IMR-90 (cell line): Measurements from ENCODE around the gene SLC15A3. TPM values are rescaled to one million over a fixed set of nuclear protein-coding genes. Genes with fewer than 3 reads are reported as not detected.

Experiments
- ATAC-seq: fragments of 200-7000 bp; cut with Tn5 transposase; 2 replicates; pipeline ENCODE4 v1.9.1; 2020; ENCODE audit warnings: low read depth, mild to moderate bottlenecking, moderate library complexity
- BruUV-seq: library from RNA; stranded (reverse); fragments of 400-500 nt; replicated peaks from 2 replicates; lab custom pipeline; 2021; lab: Mats Ljungman, UMichigan
- CTCF ChIA-PET: fragments of 300-600 bp; formaldehyde crosslinking; extraction: SDS; loops from one replicate; lab custom pipeline; 2021; ENCODE audit warnings: antibody characterized with exemption; lab: Yijun Ruan, JAX
- POLR2A ChIA-PET: fragments of 300-600 bp; sonication (Branson Sonifier 250); formaldehyde crosslinking; loops from one replicate; lab custom pipeline; 2022; ENCODE audit warnings: antibody characterized with exemption; ENCODE audit not compliant: unreplicated experiment; lab: Charles Lee
- DNase-seq: peaks from one replicate; pipeline ENCODE4 v3.0.0; 2013
- H2AFZ ChIP-seq: replicated peaks from 2 replicates; pipeline ENCODE3; 2013; ENCODE audit warnings: low read length, mild to moderate bottlenecking; ENCODE audit not compliant: poor library complexity
- H2AK5ac ChIP-seq: 2 replicates; pipeline ENCODE4 v1.6.1; 2013; ENCODE audit warnings: low read depth, low read length, inconsistent platforms
- H2AK9ac ChIP-seq: replicated peaks from 2 replicates; pipeline ENCODE3; 2013; ENCODE audit warnings: mild to moderate bottlenecking, low read depth, low read length, moderate library complexity; ENCODE audit not compliant: poor library complexity
- H2BK120ac ChIP-seq: 2 replicates; pipeline ENCODE4 v1.6.1; 2013; ENCODE audit warnings: low read depth, low read length, inconsistent platforms
- H2BK15ac ChIP-seq: 3 replicates; pipeline ENCODE4 v1.6.1; 2013; ENCODE audit warnings: low read depth, low read length, inconsistent platforms
- H2BK20ac ChIP-seq: 2 replicates; pipeline ENCODE4 v1.6.1; 2013; ENCODE audit warnings: low read depth, mild to moderate bottlenecking, inconsistent platforms, low read length, moderate library complexity
- H2BK5ac ChIP-seq: 2 replicates; pipeline ENCODE4 v1.6.1; 2013; ENCODE audit warnings: mild to moderate bottlenecking, low read depth, low read length, inconsistent platforms; ENCODE audit not compliant: poor library complexity, severe bottlenecking
- H3K14ac ChIP-seq: replicated peaks from 2 replicates; pipeline ENCODE4 v1.6.1; 2013; ENCODE audit warnings: low read depth, low read length, inconsistent platforms
- H3K18ac ChIP-seq: 2 replicates; pipeline ENCODE4 v1.6.1; 2013; ENCODE audit warnings: low read depth, low read length, control low read depth
- H3K23ac ChIP-seq: 2 replicates; pipeline ENCODE4 v1.6.1; 2013; ENCODE audit warnings: low read depth, low read length, inconsistent platforms
- H3K27ac ChIP-seq: 2 replicates; pipeline ENCODE4 v1.5.1; 2013; ENCODE audit warnings: mild to moderate bottlenecking, control low read depth, low read length; ENCODE audit not compliant: insufficient read depth
- H3K27me3 ChIP-seq: 2 replicates; pipeline ENCODE4 v1.6.1; 2013; ENCODE audit warnings: low read length; ENCODE audit not compliant: control insufficient read depth, insufficient read depth
- H3K36me3 ChIP-seq: 2 replicates; pipeline ENCODE4 v1.6.1; 2013; ENCODE audit warnings: low read length, mixed read lengths; ENCODE audit not compliant: control insufficient read depth, insufficient read depth
- H3K4ac ChIP-seq: 2 replicates; pipeline ENCODE4 v1.6.1; 2013; ENCODE audit warnings: low read depth, low read length, inconsistent platforms
- H3K4me1 ChIP-seq: 2 replicates; pipeline ENCODE4 v1.6.1; 2013; ENCODE audit warnings: low read length, mixed read lengths; ENCODE audit not compliant: control insufficient read depth, insufficient read depth
- H3K4me2 ChIP-seq: 2 replicates; pipeline ENCODE4 v1.6.1; 2013; ENCODE audit warnings: low read depth, mild to moderate bottlenecking, control low read depth, low read length, moderate library complexity
- H3K4me3 ChIP-seq: 2 replicates; pipeline ENCODE4 v1.5.1; 2013; ENCODE audit warnings: low read depth, mild to moderate bottlenecking, control low read depth, low read length, moderate library complexity; ENCODE audit not compliant: insufficient read depth
- H3K56ac ChIP-seq: 2 replicates; pipeline ENCODE4 v1.6.1; 2013; ENCODE audit warnings: low read length, inconsistent platforms; ENCODE audit not compliant: insufficient read depth; ENCODE audit errors: extremely low read depth
- H3K79me1 ChIP-seq, 2 experiments: 2 replicates each; pipeline ENCODE4 v1.6.1; 2013; ENCODE audit warnings: low read length in 2 of 2, inconsistent platforms in 1 of 2, low read depth in 1 of 2
- H3K9ac ChIP-seq: 2 replicates; pipeline ENCODE4 v1.6.1; 2013; ENCODE audit warnings: low read depth, low read length, control low read depth
- H3K9me1 ChIP-seq: 2 replicates; pipeline ENCODE4 v1.6.1; 2013; ENCODE audit warnings: low read length, inconsistent platforms; ENCODE audit not compliant: insufficient read depth
- H3K9me3 ChIP-seq: 2 replicates; pipeline ENCODE4 v1.6.1; 2013; ENCODE audit warnings: low read length; ENCODE audit not compliant: control insufficient read depth, insufficient read depth
- H4K20me1 ChIP-seq: 2 replicates; pipeline ENCODE4 v1.6.1; 2013; ENCODE audit warnings: low read length, inconsistent platforms; ENCODE audit not compliant: insufficient read depth
- H4K5ac ChIP-seq: 2 replicates; pipeline ENCODE4 v1.6.1; 2013; ENCODE audit warnings: mild to moderate bottlenecking, low read depth, low read length, control low read depth
- H4K8ac ChIP-seq, 2 experiments: 2 replicates each; pipeline ENCODE4 v1.6.1; 2013; ENCODE audit warnings: low read depth in 2 of 2, low read length in 2 of 2, control low read depth in 1 of 2, inconsistent platforms in 1 of 2
- H4K91ac ChIP-seq: 2 replicates; pipeline ENCODE4 v1.6.1; 2013; ENCODE audit warnings: low read depth, low read length, inconsistent platforms; ENCODE audit not compliant: insufficient read depth
- BHLHE40 ChIP-seq: fragments of 150-350 bp; IDR thresholded peaks from 2 replicates; pipeline ENCODE4 v1.6.1; 2016; ENCODE audit warnings: mild to moderate bottlenecking, low read depth, low read length
- CEBPB ChIP-seq: IDR thresholded peaks from 2 replicates; pipeline ENCODE4 v1.6.1; 2012; ENCODE audit warnings: low read depth, low read length, improper control_type of control experiment
- CHD1 ChIP-seq: IDR thresholded peaks from 2 replicates; pipeline ENCODE4 v1.6.1; 2012; ENCODE audit warnings: low read depth, low read length, improper control_type of control experiment
- CTCF ChIP-seq: conservative IDR thresholded peaks from 2 replicates; pipeline ENCODE4 v1.5.1; 2012; ENCODE audit warnings: mild to moderate bottlenecking, low read depth, low read length, improper control_type of control experiment
- ELK1 ChIP-seq: fragments of 150-350 bp; IDR thresholded peaks from 2 replicates; pipeline ENCODE4 v1.6.1; 2016; ENCODE audit warnings: low read depth, mild to moderate bottlenecking, low read length, moderate library complexity, borderline replicate concordance
- MAFK ChIP-seq: IDR thresholded peaks from 2 replicates; pipeline ENCODE4 v1.6.1; 2012; ENCODE audit warnings: low read depth, low read length, improper control_type of control experiment
- MAZ ChIP-seq: IDR thresholded peaks from 2 replicates; pipeline ENCODE4 v1.6.1; 2012; ENCODE audit warnings: low read depth, mild to moderate bottlenecking, low read length, improper control_type of control experiment, moderate library complexity, borderline replicate concordance
- MXI1 ChIP-seq: IDR thresholded peaks from 2 replicates; pipeline ENCODE4 v1.6.1; 2012; ENCODE audit warnings: low read depth, mild to moderate bottlenecking, low read length, moderate library complexity, borderline replicate concordance
- NFE2L2 ChIP-seq: fragments of 150-350 bp; IDR thresholded peaks from 2 replicates; pipeline ENCODE4 v1.6.1; 2016; ENCODE audit warnings: low read depth, mild to moderate bottlenecking, low read length
- POLR2A ChIP-seq: IDR thresholded peaks from 2 replicates; pipeline ENCODE4 v1.6.1; 2012; ENCODE audit warnings: mild to moderate bottlenecking, low read depth, low read length
- RAD21 ChIP-seq: IDR thresholded peaks from 2 replicates; pipeline ENCODE4 v1.6.1; 2012; ENCODE audit warnings: low read length, improper control_type of control experiment
- RCOR1 ChIP-seq: IDR thresholded peaks from 2 replicates; pipeline ENCODE4 v1.6.1; 2012; ENCODE audit warnings: mild to moderate bottlenecking, low read length, improper control_type of control experiment; ENCODE audit not compliant: insufficient replicate concordance
- RFX5 ChIP-seq: IDR thresholded peaks from 2 replicates; pipeline ENCODE4 v1.8.0; 2012; ENCODE audit warnings: low read depth, mild to moderate bottlenecking, low read length, moderate library complexity
- SMC3 ChIP-seq: fragments of 150-350 bp; IDR thresholded peaks from 2 replicates; pipeline ENCODE4 v1.6.1; 2016; ENCODE audit warnings: low read depth, mild to moderate bottlenecking, antibody characterized with exemption, low read length, moderate library complexity
- USF2 ChIP-seq: fragments of 150-350 bp; IDR thresholded peaks from 2 replicates; pipeline ENCODE4 v1.6.1; 2017; ENCODE audit warnings: mild to moderate bottlenecking, antibody characterized with exemption, low read length, low read depth
- WGBS, 2 experiments: methylation state at CpG; one replicate each; pipeline versions ENCODE4 v1.1.5 to v1.1.7; 2013; ENCODE audit warnings: missing lambda C conversion rate in 2 of 2; ENCODE audit not compliant: insufficient read length in 1 of 2; ENCODE audit errors: extremely low coverage in 2 of 2; 5-methylcytosine and 5-hydroxymethylcytosine counted together
- dilution Hi-C: fragments of 300-500 bp; cut with HindIII; formaldehyde crosslinking; loops from one replicate; pipeline ENCODE4 v1.14.3; 2018; ENCODE audit warnings: low sequenced_read_pairs; ENCODE audit not compliant: unreplicated experiment
- in situ Hi-C: fragments of 300-500 bp; cut with MboI; formaldehyde crosslinking; loops from 3 replicates; pipeline ENCODE4 v1.14.3; 2019; ENCODE audit warnings: low sequenced_read_pairs, inconsistent platforms, mixed read lengths
- intact Hi-C: fragments of 100-400 bp; cut with micrococcal nuclease; formaldehyde crosslinking; loops from 2 replicates; pipeline ENCODE4 v1.10.0; 2022
- polyA plus RNA-seq, 3 experiments: library from polyadenylated mRNA; depleted of rRNA; stranded (reverse); fragments of >200 nt; gene quantifications; 2 replicates each; pipeline ENCODE4 v1.2.3, GENCODE V29; 2012; ENCODE audit warnings: low replicate concordance in 1 of 3
- total RNA-seq: library from RNA; depleted of rRNA; stranded (reverse); fragments of >200 nt; gene quantifications from 2 replicates; pipeline ENCODE4 v1.2.3, GENCODE V29; 2012

Gene SLC15A3
- total and polyA plus RNA-seq, 2 of the 4 experiments (the other 2 are of a cell fraction), result 3.2 to 4.4 TPM

GRCh38 chr11:60932605-60933356 is 19.2 kb downstream of the SLC15A3 start:
- no peak overlapping the region for H2AFZ ChIP-seq
- in situ Hi-C loops (no loop called here), dilution Hi-C loops (no loop called here), intact Hi-C loops (no loop called here)
- H3K4ac ChIP-seq, result no peak overlapping the region
- no peak overlapping the region for H2BK15ac ChIP-seq
- no peak overlapping the region for H3K18ac ChIP-seq
- H3K56ac ChIP-seq, result no peak overlapping the region
- no peak overlapping the region for H2BK5ac ChIP-seq
- no peak overlapping the region for H2AK9ac ChIP-seq
- H3K14ac ChIP-seq, result no peak overlapping the region
- CTCF ChIA-PET, result no interaction called here
- no TSS peak for BruUV-seq
- H2AK5ac ChIP-seq, result no peak overlapping the region
- POLR2A ChIA-PET, result no interaction called here
- H3K27ac ChIP-seq, result no peak overlapping the region
- no peaks in the 10 kb centered on the region; a peak in 1 of 4 replicates for H3K79me1 ChIP-seq
- H3K36me3 ChIP-seq, result peaks cover 57% of the 10 kb centered on the region
- H3K9me1 ChIP-seq, result no peaks in the 10 kb centered on the region
- H4K5ac ChIP-seq, result no peak overlapping the region
- no peak overlapping the region for H3K23ac ChIP-seq
- H2BK20ac ChIP-seq, result no peak overlapping the region
- H3K4me3 ChIP-seq, result no peak overlapping the region
- H3K4me2 ChIP-seq, result no peak overlapping the region
- ATAC-seq (peak; percentile 50; the same call in 1 of the 2 replicates), DNase-seq (no peak)
- no peaks in the 10 kb centered on the region for H4K20me1 ChIP-seq
- no peak overlapping the region for H2BK120ac ChIP-seq
- no peaks in the 10 kb centered on the region; the same call in 1 of the 2 replicates for H3K4me1 ChIP-seq
- no peaks in the 10 kb centered on the region for H3K9me3 ChIP-seq
- H3K27me3 ChIP-seq, result no peaks in the 10 kb centered on the region
- H4K91ac ChIP-seq, result no peak overlapping the region
- TF ChIP-seq MAZ, result no peak
- no peak for TF ChIP-seq SMC3
- TF ChIP-seq ELK1, result no peak
- TF ChIP-seq CEBPB, result no peak
- TF ChIP-seq CHD1, result no peak
- TF ChIP-seq BHLHE40, result no peak
- no peak for TF ChIP-seq RCOR1
- TF ChIP-seq CTCF, result no peak
- TF ChIP-seq NFE2L2, result no peak
- no peak for TF ChIP-seq POLR2A
- TF ChIP-seq MXI1, result no peak
- TF ChIP-seq USF2, result no peak
- no peak for TF ChIP-seq RAD21
- no peak for TF ChIP-seq RFX5
- TF ChIP-seq MAFK, result no peak
- no peak overlapping the region for H4K8ac ChIP-seq
- WGBS, 2 experiments, result 94% methylated on average over 2 of the region's 5 CpGs; no CpG with 5 or more reads in 1 of the 2 experiments
- no peak overlapping the region for H3K9ac ChIP-seq
